ENCODE measurements around the gene KLF2.
A peak's percentile ranks its signal among the peaks of the same experiment; 100 is the strongest.

The KLF2 gene

DNA sequence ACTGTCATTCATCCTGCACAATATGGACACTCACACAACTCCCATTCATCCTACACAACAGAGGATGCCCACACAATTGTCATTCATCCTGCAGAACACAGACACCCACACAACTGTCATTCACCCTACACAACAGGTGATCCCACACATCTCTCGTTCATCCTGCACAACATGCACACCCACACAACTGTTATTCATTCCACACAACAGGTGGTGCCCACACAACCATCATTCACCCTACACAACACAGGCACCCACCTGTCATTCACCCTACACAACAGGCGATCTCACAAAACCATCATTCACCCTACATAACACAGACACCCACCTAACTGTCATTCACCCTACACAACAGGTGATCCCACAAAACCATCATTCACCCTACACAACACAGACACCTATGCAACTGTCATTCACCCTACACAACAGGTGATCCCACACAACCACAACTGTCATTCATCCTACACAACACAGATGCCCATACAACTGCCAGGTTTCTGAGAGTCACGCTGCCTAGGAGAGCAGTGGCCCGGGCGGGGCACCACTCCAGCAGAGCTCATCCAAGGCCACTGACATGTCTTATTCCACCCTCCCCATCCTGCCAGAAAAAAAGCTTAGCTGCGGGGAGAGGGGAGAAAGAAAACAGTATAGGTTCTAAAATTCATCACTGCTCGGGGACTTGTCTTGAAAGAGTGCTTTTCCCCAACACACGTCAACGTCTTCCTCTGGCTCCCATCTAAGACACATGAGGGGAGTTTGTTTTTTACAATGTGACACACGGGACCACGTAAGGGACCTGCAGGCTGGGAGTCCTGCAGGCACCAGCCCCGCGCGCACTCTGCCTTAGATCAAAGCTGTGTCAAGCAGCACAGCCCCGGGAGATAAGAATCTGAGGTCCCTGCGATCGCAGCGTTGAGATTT is 44.0 kb downstream of the KLF2 start:
- no peak for DNase-seq (ENCODE audit: low read depth)
- H3K4me3 ChIP-seq (ENCODE audit: low read depth, low read length), result no peak overlapping the region
- TF ChIP-seq, protein P1, sequence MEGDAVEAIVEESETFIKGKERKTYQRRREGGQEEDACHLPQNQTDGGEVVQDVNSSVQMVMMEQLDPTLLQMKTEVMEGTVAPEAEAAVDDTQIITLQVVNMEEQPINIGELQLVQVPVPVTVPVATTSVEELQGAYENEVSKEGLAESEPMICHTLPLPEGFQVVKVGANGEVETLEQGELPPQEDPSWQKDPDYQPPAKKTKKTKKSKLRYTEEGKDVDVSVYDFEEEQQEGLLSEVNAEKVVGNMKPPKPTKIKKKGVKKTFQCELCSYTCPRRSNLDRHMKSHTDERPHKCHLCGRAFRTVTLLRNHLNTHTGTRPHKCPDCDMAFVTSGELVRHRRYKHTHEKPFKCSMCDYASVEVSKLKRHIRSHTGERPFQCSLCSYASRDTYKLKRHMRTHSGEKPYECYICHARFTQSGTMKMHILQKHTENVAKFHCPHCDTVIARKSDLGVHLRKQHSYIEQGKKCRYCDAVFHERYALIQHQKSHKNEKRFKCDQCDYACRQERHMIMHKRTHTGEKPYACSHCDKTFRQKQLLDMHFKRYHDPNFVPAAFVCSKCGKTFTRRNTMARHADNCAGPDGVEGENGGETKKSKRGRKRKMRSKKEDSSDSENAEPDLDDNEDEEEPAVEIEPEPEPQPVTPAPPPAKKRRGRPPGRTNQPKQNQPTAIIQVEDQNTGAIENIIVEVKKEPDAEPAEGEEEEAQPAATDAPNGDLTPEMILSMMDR (IDR thresholded peaks at IDR 0.05; ENCODE audit: low read depth, low read length, missing control alignments), result no peak

DNA sequence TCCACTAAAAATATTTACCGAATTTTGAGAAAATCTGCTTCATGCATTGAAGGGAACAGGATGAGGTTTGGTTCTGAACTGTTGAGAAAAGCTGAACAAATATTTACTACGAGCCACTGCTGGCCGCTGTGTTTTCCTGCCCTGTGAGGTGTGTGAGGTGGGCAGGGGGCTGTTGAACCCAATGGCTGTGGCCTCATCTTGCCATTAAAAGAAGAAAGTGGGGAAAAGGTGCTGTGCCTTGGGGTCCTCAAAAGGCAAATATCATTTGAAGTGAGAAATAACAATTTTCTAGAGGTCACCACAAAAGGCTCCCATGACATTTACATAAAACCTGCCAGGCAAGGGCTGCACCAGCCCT is 44.7 kb downstream of the KLF2 start:
- DNase-seq (ENCODE audit: low read depth), result no peak
- TF ChIP-seq, protein P1 (IDR thresholded peaks at IDR 0.05; ENCODE audit: low read depth, low read length, missing control alignments), result no peak
- no peak overlapping the region for H3K4me3 ChIP-seq (ENCODE audit: low read depth, low read length)

DNA sequence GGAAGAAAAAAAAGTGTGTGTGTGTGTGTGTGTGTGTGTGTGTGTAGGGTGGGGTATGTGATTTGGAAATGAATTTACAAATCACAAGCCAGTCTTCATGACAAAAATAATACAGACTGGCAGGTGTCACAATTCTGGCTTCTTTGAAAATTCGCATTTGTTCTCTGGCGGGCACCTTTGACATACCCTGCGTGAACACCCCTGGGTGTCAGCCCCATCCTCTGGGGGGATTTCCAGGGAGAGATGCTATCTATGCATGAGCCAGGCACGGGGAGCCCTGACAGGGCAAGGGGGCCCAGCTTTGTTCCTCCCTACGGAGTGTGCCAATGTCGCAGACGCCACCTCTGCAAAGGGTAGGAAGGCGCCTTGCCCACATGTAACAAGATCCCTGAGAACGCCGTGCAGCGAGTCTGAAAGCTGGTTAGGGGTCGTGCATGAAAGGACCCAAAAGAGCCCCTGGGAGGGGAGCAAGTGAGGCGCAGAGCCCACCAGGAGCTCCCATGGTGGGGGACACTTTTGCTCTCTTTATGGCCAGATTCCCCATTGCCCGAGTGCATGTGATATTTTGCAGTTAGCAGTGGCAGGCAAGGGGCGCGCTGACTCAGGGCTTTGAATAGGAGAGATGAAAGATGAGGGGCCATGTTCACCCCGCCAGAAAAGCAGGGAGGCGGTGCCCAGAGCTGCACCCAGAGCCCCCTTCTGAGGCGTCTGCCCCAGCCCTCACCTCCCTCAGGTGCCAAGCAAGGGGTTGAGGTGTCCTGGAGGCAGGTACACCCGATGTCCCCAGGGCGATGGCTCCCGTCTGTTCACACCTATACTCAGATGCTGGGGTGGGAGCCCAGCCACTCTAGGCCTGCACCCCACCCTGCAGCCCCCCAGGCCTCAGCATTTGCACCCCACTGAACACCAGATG is 45.3 kb downstream of the KLF2 start:
- no peak for DNase-seq (ENCODE audit: low read depth)
- TF ChIP-seq, protein P1 (IDR thresholded peaks at IDR 0.05; ENCODE audit: low read depth, low read length, missing control alignments), result no peak
- H3K4me3 ChIP-seq (ENCODE audit: low read depth, low read length), result no peak overlapping the region

DNA sequence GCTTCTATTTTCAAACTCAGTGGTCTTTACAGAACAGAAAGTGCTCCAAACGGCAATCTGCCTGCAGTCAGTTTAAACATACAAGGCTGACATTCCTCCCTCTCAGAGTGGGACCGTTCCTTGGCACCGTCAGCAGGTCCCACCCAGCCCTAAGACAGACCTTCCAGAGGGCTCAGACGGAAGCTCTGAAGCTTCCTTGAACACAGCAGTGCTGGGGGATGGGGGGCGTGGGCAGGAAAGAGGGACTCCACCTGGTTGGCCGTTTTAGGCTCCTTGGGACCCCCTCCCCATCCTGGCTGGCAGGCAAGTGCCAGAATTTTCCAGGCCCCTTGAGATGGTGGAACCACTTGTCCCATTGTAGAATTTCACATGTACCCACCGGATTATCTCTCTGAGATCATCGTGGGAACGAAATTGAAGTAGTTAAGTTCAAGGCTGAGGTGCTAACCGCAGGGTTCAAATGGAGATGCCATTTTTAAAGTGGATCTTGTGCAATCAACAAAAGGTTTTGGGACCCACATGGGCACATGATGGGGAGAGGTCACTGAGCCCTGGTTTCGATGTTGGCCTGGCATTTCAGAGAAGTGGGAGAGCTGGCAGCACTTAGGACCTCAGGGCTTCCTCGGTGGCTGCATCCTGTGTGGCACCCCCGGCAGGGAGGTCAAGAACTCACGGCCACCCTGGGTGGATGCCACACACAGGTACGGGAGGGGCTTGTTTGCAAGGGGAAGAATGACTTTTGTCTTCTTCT is 46.2 kb downstream of the KLF2 start:
- TF ChIP-seq, protein P1 (IDR thresholded peaks at IDR 0.05; ENCODE audit: low read depth, low read length, missing control alignments), result no peak
- no peak overlapping the region for H3K4me3 ChIP-seq (ENCODE audit: low read depth, low read length)

DNA sequence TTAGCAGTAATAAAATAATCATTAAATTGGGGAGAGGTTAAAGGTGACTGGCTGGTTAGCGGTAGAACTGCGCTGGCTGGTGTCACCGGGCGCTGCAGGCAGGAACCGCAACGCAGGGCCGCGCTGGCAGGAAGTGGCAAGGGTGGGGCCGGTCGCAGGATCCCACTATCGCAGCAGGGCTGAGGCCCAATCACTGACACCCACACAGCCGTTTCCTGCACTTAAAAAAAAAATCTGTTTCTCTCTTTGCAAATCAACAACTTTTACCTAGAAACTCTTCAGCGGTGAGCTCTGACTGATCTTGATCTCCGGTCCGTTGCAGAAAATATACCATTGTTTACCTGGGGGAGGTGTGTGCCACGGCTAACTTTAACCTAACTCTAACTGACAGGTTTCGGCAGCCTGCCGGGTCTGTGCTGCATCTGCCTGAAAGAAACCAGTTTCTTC is 46.9 kb downstream of the KLF2 start:
- DNase-seq (ENCODE audit: low read depth), result peak; percentile 92
- TF ChIP-seq, protein P1 (IDR thresholded peaks at IDR 0.05; ENCODE audit: low read depth, low read length, missing control alignments), result no peak
- no peak overlapping the region for H3K4me3 ChIP-seq (ENCODE audit: low read depth, low read length)

More for the DNA sequence above, 46.2 kb downstream of the KLF2 start:
- no peak for DNase-seq (ENCODE audit: low read depth)

DNA sequence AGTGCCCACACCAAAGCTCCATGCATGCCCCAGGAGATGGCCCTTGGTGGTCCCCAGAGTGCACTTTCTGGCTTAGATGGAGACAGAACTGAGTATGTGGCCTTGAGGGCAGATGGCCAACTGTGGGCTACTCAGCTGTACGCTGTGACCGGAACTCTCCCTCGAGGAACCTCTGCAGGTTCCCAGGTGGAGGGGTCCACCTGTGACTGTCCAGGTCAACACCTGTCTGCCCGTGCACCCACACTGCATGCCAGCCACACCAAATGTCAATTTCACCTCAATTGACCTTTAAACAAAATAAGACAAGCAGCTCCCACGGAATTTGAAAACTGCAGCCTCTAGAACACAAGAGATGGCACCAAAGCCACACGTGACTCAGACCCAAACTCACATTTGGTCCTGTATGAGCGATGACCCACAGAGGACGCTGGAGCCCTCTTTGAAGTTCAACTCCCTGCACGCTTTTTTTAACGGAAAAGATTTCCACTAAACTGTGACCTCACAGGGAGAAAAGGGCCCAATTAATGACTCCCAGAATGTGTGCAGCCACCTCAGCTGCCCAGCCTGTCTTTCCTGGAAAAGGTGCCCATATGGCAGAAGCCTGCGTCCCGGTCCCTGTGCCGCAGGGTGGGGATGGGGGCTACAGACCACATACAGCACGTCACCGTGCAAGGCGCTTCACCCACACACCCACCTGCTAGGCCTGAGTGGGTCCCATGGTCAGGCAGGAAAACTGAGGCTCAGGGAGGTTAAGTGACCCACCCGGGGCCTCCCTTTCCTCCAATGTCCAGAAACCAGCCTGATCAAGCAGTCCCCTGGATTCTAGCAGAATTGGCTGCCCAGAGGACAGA is 47.7 kb downstream of the KLF2 start:
- TF ChIP-seq, protein P1 (IDR thresholded peaks at IDR 0.05; ENCODE audit: low read depth, low read length, missing control alignments), result peak; percentile 7
- no peak overlapping the region for H3K4me3 ChIP-seq (ENCODE audit: low read depth, low read length)
- no peak for DNase-seq (ENCODE audit: low read depth)
